HG02588 (cell line): ENCODE measurements around the gene DISC1.
"Not testable (repeated sequence)": the region's sequence is repeated elsewhere in the genome, so short reads cannot be mapped to it uniquely, and the experiment has no call there.

ENCODE experiments used
- ATAC-seq: cut with Tn5 transposase; IDR thresholded peaks from one replicate; pipeline ENCODE4 v1.9.1; 2021; ENCODE audit warnings: mild to moderate bottlenecking, moderate library complexity; ENCODE audit not compliant: unreplicated experiment

The DISC1 gene

DNA sequence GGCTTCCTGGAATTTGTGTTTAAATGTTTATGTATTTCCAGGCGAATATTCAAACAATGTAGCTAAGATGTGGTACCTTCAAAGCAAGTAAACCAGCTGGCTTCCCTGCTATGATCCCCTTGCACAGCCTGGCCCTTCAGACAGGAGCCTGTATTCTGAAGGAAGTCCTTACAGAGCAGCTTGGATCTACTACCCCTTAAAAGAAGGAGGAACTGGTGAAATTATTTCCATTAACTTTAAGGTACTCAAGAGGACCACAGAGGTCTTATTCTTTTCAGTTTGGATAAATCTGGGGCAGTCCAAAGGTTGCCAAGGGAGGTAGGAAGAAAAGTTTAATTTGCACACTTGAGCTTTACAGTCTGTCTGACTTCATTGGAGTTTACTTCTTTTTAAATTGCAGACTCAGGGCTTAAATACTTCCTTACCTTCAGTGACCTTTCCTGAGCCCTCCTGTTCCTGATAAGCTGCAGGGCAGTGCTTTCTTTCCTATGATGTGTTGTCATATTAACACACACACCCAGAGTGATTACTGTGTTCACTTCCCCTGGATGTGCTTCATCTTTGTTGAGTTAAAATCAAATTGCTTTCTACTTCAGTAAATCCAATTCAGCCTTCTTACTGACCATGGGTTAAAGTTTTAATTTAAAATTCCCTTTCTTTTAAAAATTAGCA is 40.5 kb downstream of the DISC1 start:
- no peak for ATAC-seq

- no peak for ATAC-seq
These were observed 41.4 kb downstream of the DISC1 start for GRCh38 chr1:231667896-231668506.

GRCh38 chr1:231668826-231669225 is 42.2 kb downstream of the DISC1 start:
- no peak for ATAC-seq

DNA sequence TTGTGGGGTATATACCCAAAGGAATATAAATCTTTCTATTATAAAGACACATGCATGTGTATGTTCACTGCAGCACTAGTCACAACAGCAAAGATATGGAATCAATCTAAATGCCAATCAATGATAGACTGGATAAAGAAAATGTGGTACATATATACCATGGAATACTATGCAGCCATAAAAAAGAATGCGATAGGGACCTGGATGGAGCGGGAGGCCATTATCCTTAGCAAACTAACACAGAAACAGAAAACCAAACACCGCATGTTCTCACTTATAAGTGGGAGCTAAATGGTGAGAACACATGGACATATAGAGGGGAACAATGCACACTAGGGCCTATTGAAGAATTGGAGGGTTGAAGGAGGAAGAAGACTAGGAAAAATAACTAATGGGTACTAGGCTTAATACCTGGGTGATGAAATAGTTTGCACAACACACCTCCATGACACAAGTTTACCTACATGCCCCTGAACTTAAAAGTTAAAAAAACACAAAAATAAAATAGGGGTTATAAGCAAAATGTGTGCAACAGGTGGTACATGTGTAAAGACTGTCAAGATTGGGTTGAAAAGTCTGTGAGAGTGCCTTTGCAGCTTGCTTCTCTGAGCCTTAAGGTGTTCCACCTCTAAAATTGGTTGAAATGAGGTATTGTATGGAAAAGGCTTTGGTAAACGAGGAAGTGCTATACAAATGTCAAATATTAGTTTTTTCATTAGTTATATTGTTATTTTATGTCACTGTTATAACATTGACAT is 43.5 kb downstream of the DISC1 start:
- ATAC-seq: not testable (repeated sequence)

GRCh38 chr1:231670755-231671154 is 44.2 kb downstream of the DISC1 start:
- ATAC-seq: no peak

DNA sequence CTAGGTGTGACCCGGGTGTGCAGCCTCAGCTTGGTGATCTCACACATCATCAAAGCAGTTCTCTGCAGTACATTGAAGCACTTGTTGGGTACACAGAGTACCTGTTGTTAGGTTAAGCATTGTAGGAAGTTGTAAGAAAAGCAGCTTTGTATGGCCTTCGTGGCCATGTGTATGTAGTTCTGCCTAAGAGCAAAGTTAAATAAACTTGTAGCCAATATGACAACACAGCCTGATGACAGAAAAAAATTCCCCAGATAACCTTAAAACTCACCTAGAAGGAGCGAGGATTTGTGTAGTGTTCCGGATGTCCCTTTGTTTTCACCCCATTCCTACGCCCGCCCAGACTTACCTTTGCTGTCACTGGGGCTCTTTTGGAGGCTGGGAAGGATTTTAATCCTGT is 48.0 kb downstream of the DISC1 start:
- ATAC-seq: no peak

DNA sequence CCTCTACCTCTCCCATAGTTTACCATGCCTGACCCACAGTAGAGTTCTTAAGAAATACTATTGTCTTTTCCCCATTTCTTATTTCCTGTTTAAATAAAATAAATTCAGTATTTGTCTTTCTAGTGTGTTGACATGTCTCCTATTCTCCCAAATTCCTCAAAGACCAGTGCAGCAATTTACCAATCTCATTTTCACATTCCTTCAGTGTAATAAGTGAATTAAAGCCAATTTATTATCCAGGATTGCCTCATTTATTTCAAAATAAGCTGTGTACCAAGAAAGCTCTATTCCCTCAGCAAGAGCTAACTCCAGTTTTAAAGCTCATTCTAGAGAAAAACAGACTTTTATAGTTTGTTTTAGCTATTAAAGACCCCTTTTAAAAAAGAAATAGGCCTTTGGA is 49.9 kb downstream of the DISC1 start:
- no peak for ATAC-seq

- no peak for ATAC-seq
These were observed 50.9 kb downstream of the DISC1 start for GRCh38 chr1:231677442-231677841.

- ATAC-seq: no peak
These were observed 51.4 kb downstream of the DISC1 start for GRCh38 chr1:231678011-231678432.

DNA sequence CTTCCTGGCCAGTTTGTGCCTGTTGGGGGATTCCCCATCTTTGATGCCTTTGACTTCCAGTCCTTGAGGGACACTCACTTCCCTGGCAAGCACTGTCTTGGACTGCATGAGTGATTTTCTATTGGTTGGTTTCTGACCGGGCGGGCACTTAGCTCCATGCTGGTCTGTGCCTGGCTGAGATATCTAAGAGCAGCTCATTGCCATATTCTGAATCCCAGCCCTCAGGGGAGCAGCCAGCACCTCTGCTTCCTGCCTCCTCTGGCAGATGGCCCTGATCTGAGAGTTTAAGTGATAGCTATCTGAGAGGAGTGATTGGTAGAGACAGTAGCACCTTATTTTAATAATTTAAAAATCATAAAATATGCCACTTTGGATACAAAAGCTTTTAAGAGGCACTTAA is 52.5 kb downstream of the DISC1 start:
- no peak for ATAC-seq

GRCh38 chr1:231681006-231681405 is 54.4 kb downstream of the DISC1 start:
- no peak for ATAC-seq

DNA sequence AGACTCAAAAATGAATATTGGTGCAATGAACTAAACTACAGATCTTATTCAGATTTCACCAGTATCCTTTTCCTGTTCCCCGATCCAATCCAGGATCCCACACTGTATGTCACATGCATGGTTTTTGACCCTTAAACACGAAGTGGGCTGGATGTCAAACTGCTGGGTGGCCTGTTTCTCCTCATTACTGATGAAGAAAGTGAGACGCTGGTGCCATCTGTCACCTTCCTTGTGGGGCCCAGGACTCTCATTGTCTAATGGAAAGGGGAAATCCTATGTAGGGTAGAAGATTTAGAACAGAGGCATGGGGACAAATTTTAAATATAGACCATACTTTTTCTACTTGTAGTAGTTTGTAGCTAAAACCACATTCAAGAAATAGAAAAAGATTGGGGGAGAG is 56.2 kb downstream of the DISC1 start:
- ATAC-seq: no peak

- ATAC-seq: no peak
These were observed 57.0 kb downstream of the DISC1 start for GRCh38 chr1:231683439-231684165.

- ATAC-seq: no peak
These were observed 58.0 kb downstream of the DISC1 start for GRCh38 chr1:231684356-231685244.

GRCh38 chr1:231686384-231686783 is 59.8 kb downstream of the DISC1 start:
- no peak for ATAC-seq

- no peak for ATAC-seq
These were observed 62.4 kb downstream of the DISC1 start for GRCh38 chr1:231688989-231689388.

GRCh38 chr1:231690059-231690458 is 63.5 kb downstream of the DISC1 start:
- ATAC-seq: no peak

GRCh38 chr1:231691618-231692259 is 65.1 kb downstream of the DISC1 start:
- no peak for ATAC-seq

GRCh38 chr1:231693361-231694074 is 66.9 kb downstream of the DISC1 start:
- ATAC-seq: no peak
